ENCODE measurements around the gene AHI1.

AHI1 gene

DNA sequence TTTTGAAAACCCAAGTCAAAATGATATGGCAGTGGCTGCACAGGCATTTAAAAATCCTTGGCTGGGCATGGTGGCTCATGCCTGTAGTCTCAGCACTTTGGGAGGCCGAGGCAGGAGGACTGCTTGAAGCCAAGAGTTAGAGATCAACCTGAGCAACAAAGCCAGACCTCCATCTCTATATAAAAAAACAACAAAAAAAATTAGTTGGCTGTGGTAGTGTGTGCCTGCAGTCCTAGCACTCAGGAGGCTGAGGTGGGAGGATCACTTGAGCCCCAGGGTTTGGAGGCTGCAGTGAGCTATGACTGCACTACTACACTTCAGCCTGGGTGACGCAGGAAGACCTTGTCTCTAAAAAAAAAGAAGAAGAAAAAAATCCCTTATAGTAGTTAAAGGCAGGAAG is 173.6 kb downstream of the AHI1 start:
- no peak for DNase-seq

DNA sequence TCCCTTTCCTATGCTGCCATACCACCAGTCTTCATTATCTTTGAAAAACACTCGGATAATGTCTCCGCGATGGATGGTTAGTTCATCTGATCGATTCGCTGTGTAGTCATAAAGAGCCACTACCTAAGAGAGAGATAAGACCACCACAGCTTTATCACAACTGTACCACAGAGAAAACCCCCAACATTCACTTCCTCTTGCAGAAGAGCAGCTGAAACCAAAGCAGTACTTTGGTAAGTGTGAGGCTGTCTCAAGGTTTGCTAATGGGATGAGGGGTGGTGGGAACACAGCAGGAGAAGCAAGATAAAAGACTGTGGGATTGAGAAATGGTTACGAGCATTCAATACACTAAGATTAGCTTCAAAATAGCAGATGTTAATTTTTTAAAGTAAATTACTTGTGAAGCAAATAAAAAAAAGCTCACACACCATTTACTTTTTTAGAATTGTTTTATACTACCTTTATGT is 174.3 kb downstream of the AHI1 start:
- peak; percentile 95 for DNase-seq

DNA sequence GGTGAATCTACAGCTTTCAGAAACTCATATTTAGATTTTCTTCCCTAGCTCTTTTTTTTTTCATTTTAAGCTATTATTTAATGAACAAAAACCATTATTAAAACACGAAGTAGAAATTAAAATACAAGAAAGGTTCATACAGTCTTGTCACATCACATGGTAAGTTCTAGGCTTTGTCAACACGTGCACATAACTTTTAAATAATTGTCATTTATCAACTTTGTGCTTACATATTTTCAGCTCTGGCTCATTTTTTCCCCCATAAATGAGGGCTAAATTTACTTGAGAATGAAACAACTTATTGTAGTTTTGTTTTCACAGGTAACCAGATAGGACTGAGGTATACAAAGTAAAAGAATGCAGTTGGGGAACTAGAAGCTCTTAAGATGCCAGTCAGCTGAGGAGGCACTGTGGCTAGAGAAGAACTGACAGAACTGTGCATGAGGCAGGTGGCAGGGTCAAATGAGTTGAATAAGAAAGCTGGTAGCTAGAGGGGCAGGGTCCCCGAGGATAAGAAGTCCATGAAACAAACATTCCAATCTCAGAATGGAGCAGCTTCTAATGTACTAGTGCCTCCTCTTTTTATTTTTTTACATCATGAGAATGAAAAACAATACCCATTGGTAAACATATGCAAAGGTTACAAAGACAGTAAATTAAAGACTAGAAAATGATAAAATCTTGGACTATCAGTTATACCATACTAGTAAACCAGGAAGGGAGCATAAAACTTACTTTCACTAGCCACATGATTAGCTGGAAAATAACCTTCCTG is 174.9 kb downstream of the AHI1 start:
- DNase-seq = peak; percentile 31

DNA sequence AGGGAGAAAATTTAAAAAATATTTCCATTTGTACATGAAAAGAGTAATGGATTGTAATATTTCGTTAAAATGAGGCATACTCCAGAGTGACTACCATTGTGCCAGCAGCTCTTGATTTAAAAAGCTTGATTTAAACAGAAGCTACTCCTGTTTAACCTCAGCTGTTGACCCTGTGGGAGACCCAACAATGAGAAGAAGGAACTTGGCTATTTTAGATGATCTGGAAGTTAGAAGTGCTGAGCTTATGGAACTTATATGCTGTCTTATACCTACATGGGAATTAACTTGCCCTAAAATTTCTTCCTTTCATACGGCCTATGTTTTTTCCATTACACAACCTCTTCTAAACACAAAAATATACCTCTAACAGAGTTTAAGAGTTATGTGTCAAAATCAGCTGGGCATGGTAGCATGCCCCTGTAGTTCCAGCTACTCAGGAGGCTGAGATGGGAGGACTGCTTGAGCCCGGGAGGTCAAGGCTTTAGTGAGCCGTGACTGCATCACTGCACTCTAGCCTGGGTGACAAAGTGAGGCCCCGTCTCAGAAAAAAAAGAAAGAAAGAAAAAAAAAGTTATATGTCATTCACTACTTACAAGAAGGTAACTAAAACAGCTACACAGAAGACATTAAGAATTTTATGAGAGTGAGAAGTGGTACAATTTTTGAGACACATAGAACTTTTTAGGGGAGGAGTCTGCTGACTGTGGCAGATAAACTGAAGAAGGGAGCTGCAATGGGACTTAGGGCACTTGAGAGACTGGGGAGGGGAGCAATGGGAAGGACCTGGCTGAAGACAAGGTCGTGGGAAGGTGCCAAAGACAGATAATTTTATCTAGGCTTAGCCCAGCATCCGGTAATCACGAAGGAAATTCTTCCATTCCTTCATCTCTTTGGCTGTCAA is 176.6 kb downstream of the AHI1 start:
- peak; percentile 14 for DNase-seq

DNA sequence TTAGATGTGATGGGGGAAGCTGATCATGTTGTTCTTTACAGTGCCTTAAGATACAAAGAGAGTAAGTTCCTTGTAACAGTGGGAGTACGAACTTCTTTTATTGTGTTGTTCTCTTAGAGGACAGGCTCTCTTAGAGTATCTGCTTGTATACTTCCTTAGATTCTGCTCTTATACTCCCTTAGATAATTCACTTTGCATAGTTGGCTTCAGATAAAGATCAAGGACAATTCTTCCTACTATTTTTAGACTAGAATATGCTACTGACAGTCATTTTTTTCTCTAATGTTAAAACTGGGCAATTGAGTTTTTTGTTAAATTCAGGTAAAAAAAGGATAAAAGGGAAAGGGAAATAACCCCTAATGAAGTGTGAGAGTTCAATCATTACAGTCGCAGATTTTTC is 177.7 kb downstream of the AHI1 start:
- no peak for DNase-seq

DNA sequence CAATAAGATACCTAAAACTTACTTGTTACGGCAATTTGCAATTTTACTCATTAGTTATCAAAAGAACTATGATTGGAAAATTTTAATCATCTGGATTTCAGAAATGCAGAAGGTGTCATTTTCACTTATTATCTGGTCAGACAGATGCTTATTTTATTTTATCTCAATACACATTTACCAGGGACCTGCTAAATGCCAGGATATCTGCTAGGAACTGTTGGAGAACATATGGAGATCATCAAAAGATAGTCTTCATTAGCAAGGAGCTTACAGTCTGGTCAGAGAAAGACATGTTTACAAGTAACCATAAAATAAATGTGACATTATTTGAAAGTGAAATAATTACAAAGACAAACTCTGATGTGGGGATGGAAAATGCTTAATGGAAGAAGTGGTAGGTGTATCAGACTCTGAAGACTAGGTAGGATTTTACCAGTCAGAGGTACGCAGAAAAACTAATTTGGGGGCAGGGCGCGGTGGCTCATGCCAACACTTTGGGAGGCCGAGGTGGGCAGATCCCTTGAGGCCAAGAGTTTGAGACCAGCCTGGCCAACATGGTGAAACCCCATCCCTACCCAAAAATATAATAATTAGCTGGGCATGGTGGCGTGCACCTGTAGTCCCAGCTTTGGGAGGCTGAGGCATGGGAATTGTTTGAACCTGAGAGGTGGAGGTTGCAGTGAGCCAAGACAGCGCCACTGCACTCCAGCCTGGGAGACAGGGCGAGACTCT is 178.6 kb downstream of the AHI1 start:
- no peak for DNase-seq

DNA sequence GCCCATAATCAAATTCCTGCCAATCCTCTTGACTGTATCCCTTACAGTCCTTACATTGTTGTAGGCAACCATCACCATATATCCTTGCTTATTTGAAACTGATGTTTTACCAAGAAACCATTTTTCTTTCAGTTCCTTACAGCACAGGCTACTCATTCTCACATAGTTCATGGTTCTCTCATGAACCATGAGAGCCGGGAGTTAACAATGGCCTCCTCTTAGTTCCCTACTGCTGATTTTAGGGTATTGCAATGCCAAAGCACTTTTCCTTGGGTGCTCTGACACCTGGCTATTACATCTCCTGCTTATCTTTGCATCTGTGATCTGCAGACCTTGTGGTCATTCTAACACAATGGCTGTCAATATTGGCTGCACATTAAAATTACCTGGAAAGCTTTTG is 183.0 kb downstream of the AHI1 start:
- peak; percentile 60 for DNase-seq

DNA sequence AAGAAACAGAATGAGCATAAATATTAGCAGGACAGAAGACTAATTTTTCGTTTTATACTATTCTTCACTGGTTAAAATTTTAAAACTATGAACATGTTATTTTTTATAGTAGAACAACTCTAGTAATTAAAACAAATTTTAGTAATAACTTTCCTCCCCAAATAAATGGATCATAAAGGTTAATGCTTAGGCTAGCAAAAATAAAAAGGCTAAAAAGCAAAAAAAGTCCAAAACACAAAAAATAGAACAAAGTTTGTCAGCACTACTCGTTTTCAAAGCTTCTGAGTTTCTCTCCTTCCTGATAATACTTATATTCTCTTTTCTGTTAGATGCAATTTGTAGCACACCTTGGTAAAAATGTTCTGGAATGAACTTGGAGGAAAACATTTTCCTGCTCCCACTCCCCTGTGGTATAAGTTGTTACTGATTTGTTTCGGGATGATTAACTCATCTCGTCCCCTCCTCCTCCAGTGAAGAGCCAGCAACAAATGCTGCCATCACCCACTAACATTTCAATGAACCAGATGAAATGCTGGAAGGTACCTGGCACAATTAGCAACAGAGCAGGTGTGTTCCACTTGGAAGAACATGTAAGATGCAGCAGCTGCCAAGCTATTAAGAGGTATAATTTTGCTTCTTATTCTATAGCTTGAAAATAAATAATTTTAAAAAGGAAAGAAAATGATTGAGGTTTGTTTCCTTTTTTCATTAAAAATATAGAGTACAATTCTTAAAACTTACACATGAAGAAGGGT is 185.9 kb downstream of the AHI1 start:
- DNase-seq = no peak

DNA sequence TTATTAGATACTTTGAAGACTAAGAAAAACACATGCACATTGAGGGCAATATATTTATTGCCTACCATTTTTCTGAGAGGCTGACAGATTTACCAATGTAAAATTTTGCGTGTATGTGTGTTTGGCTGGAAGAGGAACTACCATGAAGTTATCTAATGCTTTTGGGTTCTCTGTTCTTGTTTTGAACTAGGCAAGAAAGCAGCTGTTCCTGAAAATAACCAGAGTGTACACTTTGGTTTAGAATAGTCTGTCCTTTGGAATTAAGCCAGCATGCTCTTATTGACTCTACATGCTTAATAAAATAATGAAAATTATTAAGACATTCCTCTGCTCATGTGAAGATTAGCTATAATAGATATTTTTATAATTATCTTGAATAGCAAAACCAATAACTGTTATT is 187.2 kb downstream of the AHI1 start:
- DNase-seq = peak; percentile 88

DNA sequence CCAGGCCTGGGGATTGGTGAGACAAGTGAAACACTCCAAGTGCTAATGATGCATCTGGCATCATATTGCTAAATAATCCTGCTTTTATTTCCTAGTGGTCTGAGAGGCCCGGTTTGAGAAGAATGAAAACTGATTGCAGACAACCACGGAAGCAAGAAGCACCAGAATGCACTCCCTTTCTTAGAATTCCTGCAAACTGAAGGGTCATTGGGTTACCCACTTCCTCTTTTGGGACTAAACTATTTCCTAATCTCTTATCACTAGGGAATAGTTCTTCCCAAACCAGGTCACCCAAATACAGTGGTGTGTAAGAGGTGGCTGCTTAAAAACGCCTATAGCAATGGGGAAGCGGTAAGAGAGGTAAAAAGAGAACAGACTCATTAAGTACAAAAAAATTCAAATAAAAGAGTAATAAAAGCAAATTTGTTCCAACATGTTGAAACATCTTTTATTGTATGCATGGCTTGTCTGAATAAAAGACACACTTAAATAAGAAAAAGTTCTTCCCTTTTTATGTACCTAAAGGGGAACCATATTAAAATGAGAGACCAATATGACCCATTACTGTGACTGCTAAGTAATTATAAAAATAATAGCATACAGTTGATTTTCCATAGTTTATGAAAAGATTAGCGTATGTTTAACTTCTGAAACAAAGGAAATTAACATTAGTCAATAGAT is 190.7 kb downstream of the AHI1 start:
- peak; percentile 99 for DNase-seq

DNA sequence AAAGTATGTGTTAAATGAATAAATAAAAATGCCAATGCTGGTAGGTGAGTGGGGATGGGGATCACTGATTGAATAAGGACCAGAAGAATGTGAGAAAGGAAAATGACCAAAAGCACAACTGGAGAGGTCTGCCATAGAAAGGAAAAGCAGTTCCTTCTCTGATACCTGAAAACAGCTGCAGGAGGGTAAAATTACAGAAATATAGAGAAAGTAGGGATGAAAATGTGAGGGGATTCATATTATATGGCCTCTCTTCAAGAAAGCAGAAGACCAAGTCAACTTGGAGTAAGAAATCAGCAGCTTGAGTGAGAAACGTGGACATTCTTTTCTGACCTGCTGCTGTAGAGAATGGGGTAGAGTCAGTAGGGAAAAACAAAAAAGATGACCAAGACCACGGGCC is 191.4 kb downstream of the AHI1 start:
- DNase-seq = no peak

DNA sequence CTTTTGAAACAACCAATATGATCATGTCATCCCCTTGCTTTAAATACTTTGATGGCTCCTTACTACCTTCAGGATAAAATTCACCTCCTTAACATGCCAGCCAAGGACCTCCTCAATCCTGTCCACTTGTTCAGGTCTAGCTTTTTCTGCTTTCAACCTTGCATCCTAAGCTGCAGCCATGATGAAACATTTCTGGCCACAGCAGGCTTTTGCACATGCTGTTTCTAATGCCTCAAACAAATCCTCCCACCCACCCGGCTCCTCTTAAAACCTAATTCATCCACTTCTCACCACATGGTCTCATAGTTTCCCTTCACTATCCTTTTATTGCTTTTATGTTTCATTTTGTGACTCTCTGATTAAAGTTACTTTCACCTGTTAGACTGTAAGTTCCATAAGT is 191.9 kb downstream of the AHI1 start:
- peak; percentile 69 for DNase-seq

DNA sequence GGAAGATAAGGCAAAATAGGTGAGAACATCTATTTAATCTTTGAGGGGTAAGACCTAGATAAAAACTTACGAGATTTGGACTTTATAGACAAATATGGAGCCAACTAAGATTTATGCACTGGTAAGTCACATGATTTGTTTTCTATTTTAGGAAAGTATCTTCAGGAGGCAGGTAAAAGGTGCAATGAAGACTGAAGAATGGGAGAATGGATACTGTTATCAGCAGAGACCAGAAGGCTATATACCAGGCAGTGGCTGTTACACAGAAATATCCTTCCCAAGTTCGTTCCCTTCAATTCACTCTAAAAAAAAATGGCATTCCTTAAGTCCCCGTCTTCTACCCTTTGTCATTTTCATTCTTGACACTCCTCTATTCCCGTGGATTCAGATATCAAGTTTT is 192.7 kb downstream of the AHI1 start:
- DNase-seq = no peak

DNA sequence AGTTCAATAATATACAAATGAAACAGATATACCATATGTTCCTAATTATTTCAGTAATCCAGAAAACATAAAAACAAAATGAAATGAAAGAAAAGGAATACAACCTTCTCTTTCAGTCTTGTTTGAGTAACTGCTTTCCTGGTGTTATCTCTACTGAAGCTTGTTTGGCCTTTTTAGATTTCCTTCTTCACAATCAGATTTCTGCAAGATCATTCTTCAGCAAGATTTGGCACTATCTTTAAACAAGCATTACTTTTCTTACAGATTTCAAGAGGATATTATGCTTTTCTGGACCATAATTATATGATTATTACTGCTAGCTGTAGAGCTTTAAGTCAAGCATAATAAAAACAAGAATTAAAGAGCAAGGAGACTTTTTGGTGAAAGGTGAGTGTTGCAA is 196.2 kb downstream of the AHI1 start:
- no peak for DNase-seq

DNA sequence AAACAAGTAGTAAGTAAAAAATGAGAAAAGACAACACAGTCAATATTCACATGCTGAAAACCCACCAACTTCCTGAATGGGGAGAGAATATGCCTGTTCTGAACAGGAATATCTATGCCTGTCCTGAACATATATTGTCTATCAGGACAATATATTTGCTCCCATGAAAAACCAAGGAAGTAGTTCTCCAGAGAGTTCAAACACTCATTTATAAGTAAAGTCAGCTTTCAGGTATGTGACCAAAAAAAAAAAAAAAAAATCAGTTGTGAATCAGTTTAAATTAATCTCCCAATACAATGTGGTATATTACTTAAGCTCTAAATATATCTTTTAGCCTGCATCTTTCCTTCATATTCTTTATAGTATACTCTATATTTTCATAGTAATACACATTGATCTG is 197.0 kb downstream of the AHI1 start:
- DNase-seq = no peak

DNA sequence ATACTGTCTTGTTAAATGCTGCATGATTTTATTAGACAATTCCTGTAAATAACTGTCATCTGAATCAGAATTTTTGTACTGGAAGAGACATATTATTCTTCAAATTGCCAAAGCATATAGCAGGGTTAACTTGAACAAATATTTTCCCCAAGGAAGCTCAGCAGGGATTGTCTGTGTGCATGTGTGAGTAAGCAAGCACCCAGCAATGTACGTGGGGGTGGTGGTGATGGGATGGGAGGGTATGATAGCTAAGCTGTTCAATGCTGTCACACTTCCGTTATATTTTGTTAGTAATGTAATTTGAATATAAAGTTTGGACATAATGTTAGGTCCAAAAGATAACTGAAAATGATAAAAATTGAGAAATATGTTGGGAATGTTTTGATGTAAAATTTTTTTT is 198.3 kb downstream of the AHI1 start:
- no peak for DNase-seq

DNA sequence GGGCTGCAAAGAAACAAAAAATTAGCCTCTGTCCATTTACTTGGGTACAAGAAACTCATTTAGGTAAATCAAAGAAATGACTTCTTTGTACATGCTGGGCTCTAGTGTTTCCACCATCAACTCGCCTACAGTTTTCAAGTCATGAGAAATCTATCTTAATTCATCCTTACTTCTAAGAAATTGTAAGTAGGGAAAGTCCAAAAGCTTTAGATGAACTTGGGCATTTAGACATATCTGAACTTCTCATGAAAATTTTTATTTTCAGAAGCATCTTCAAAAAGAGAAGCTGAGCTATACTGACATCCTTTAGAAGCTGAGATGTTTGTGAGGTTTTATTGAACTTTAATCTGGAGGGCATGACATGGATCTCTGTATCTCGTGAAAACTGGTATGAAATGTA is 199.1 kb downstream of the AHI1 start:
- no peak for DNase-seq

DNA sequence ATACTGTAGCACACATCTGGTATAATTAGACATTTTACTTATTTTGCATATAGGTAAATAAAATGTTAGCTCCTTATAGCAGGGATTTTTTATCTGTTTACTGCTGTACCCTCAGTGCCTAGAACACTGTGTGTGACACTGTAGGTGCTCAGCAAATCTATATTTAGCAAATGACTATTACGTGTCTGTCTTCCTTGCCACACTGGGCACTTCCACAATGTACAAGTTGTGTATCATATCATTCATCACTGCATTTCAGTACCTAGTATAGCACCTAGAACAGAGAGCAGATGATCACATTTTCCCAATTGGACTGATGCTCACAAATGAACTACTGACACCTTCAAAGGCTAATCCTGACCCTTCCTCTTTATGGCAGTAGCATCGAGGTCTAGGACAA is 200.8 kb downstream of the AHI1 start:
- DNase-seq = no peak

DNA sequence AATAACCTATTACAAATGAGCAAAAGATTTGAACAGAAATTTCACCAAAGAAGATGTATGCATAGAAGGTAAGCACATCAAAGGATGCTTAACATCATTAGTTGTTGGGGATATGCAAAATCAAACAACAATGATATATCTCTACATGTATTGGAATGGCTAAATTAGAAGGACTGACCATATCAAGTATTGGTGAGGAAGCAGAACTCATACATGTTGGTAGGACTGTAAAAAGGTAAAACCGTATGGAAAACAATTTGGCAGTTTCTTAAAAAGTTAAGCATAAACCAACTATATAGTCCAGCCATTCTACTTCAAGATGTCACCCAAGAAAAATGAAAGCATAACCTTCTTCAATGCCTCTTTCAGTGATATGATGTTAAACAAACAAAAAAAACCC is 202.5 kb downstream of the AHI1 start:
- no peak for DNase-seq

DNA sequence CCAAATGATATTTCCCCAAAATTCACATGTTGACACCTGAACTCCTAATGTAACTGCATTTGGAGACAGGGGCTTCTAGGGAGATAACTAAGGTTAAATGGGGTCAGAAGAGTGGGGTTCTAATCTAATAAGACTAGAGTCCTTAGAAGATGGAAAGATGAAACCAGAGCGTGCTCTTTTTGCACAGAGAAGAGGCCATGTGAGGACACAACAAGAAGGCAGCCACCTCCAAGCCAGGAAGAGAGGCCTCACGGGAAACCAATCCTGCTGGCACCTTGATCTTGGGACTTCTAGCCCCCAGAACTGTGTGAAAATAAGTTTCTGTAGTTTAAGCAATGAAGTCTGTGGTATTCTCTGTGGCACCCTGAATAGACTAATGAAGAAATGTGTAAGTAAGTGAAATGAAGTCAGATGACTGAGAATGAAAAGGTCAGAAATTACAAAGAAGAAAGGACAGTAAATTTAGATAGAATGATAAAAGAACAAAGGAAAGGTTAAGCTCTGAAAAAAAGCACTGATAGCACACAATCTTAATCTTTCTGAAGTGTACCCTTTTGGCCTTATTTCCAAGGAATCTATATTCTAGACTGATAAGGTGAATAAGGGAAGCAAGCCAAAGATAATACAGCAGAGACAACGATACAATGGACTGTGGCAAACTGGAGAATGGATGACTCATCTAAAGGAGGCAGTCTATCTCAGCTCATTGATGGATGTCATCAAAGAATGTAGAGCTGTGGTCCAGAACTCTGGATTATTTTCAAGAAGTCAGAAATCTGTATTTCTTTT is 206.1 kb downstream of the AHI1 start:
- peak; percentile 42 for DNase-seq

DNA sequence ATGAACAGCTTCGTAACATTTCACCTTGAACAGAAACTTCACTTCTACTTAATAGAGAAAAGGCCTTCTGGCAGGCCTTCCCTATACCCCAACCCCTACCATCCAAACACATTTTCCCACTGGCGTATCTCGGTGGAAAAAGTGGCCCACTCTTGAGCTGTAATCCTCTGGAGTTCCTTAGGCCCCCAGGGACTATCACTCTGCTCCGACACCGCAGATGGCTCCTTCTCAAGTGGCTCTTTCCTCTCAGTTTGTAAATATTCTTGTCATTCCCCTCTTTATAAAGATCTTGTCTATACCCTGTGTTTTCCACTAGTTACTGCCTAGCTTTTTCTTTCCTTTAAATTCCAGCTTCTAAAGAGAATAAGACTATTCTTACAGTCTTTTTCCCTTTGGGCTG is 207.7 kb downstream of the AHI1 start:
- DNase-seq = no peak

Data from MV-4-11 (cell line).